Kidney tubule cell (primary cell): Measurements from ENCODE around the gene HLA-DPA1.
"Not testable (repeated sequence)": the region's sequence is repeated elsewhere in the genome, so short reads cannot be mapped to it uniquely, and the experiment has no call there.

ENCODE experiments used
- DNase-seq: peaks from one replicate; pipeline ENCODE4 v3.0.0-alpha.2; 2018; ENCODE audit warnings: low spot score

The HLA-DPA1 gene

DNA sequence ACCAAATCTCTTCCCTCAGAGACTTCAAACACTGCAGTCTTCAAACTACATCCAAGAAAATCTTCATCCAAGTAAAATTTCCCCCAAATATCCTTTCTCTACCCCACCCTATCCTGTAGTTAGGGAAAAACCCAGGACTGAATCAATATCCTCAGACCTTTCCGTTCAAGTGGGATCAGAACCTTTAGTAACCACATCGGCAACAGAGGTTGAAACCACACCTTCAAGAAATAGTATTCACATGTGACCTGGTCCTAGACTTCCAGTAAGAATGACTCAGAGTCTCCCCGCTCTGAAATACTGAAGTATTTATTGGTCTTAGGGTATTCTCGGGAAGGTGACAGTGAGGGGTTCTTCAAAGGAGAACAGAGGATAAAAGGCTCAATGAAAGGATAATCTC, 8.7 kb downstream of the HLA-DPA1 start:
- DNase-seq, result no peak

GRCh38 chr6:33063435-33063834, 10.0 kb downstream of the HLA-DPA1 start:
- DNase-seq, result not testable (repeated sequence)

- no peak for DNase-seq
Observed at GRCh38 chr6:33061987-33062386, 11.5 kb downstream of the HLA-DPA1 start.

DNA sequence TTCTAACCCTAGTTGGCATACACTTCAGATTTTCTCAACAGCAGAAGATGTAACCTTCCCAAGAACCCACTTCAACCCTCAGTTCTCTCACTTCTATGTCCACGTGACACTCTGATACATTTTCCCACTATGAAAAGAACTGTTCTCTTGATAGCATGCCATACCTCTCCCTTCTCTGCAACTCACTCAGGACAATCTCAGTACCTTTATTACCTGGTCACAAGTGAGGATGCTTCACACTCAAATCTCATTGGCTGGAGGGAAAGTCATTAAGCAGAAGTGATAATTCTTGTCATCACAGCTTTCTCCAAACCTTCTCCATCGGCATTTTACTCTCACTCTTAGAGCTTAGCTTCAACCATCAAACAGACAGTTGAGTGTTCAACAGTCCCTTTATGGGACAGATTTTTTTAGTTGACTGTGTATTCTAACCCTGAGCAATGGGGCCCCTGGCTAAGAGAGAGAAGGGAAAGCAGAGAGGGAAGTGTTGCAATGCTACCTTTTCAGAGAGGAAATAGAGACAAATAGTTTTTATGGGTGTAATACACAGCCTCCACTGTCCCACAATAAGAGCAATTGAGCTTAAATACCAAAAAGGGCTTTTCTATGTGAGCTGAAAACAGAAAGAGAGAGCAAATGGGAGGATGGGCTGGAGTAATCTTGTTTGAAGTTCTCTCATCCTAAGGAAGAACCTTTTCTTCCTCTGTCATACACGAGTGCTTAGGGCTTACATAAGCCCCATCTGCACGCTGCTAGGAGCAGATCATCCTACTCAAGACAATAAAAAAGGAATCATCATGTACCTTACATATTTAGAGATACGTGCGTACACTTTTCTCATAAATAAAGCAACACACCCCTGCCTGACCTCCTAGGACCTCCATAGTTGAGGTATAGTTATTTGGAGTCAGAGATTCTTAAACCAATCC, 16.0 kb downstream of the HLA-DPA1 start:
- DNase-seq, result no peak

DNA sequence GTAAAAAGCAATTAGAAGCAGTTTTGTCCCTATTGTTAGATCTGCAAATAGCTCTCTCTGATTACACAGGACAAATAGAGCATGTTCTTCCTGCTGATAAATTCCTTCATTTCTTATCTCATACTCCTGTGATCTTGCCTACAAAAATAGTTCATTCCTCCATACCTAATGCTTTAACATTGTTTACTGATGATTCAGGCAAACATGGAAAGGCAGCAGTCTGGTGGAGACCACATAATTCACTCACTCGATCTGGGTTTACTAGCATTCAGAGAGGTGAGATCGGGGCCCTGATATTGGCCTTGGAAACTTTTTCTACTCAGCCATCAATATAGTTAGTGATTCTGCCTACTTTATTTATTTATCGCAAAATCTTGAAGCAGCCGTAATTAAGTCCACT, 20.2 kb downstream of the HLA-DPA1 start:
- DNase-seq, result no peak

GRCh38 chr6:33052627-33053026, 20.8 kb downstream of the HLA-DPA1 start:
- no peak for DNase-seq

GRCh38 chr6:33050014-33050810, 23.2 kb downstream of the HLA-DPA1 start:
- DNase-seq, result no peak

GRCh38 chr6:33049323-33050013, 24.0 kb downstream of the HLA-DPA1 start:
- no peak for DNase-seq

DNA sequence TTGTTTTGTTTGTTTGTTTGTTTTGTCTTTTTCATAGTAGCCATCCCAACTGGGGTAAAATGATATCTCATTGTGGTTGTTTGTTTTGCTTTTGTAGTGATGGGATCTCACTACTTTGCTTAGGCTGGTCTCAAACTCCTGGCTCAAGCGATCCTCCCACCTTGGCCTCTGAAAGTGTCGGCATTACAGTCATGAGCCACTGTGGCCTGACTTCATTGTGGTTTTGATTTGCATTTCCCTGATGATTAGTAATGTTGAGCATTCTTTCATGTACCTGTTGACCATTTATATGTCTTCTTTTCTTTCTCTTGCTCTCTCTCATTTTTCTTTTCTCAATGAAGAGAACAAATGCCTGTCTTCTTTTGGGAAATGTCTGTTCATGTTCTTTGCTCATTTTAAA, 33.3 kb downstream of the HLA-DPA1 start:
- no peak for DNase-seq

DNA sequence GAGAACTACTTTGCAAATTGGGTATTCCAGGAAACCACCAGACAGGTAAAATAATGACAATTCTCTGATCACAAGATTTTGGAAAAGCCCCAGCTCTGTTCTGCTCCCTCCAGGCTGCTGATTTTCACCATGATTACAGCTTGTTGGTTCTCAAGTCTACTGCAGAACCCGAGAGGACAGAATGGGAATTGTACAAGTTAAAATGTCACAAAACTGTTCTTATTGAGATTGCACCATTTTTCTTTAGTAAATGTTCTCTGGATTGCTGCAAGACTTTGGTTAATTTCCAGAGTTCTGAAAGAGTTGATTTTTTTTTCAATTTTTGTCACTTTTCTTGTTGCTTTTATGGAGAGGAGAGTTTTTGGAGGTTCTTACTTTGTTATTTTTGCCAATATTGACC, 36.9 kb downstream of the HLA-DPA1 start:
- DNase-seq, result no peak

DNA sequence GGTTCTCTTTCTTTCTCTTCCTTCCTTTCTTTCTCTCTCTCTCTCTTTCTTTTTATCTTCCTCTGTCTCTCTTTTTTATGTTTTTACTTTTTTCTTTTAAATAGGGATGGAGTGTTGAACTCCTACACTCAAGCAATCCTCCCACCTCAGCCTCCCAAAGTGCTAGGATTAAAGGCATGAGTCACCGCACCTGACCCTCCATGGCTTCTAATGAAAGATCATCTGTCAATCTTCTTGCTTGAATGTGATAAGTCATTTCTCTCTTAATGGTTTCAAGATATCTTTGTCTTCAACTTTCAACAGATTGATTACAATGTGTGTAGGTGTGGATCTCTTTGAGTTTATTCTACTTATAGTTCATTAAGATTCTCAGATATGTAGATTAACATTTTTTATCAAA, 38.9 kb downstream of the HLA-DPA1 start:
- DNase-seq, result no peak

GRCh38 chr6:33030245-33030644, 43.2 kb downstream of the HLA-DPA1 start:
- DNase-seq, result no peak

DNA sequence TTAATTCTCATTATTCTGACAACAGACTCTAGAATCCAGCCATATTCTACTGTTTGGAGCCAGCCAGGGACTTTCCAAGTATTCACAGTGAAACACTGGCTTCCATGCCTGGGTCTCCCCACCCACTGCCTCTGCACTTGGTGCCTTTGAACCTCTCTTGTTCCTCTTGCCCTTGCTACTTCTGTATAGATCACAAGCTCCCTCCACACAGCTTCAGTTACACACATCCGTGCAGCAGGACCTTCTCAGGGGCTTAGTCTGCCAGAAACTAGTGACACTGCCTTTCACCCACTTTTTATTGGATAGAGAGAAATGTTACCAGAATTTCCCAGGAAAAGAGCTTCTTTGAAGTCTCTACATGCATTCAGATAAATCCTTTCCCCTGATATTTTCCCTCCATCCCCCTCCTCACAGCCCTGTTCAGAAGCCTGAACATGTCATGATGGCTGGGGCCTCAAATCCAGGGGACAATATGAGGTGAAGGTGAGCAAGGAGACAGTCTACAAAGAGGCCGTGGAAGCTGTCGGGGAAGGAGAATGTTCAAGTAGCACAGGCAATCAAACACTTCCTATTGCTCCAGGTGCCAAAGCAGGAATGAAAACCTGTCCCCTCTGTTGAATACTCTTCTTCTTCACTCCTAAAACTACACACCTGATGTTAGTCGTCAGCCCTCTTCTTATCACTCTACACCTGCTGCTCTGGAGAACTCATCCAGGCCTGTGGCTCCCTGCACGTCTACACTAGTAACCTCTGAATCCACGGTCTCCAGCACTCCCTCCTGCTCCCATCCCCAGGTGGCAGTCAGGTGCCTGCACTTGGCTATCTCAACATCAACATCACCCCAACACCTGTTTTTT, 43.9 kb downstream of the HLA-DPA1 start:
- DNase-seq, result no peak

DNA sequence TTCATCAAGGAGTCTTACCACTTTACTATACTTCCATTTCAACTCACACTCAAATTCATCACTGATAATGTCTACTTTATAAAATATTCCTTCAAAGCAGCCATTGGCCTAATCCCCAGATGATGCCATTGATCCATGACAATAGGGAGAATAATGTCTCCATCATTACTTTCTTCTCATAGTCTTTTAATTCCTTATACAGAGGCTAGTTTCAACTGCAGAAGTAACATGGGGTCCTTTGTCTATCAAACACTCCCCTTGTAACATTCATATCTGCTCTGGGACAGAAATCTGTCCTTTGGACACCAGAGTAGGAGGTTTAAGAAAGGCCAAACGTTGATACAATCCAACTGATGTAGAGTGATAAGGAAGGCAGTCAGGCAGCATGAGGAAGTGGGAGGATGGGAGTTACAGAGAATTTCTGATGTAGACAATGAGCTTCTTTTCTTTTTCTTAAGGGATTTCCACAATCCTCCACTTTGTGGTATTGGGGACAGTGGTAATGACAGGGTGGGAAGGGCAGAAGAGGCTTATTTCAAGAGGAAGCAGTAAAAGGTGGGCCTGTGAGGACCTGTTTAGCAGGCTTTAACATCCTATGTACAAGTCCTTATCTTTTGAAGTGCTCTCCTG, 45.1 kb downstream of the HLA-DPA1 start:
- DNase-seq, result no peak

- DNase-seq, result no peak
Observed at GRCh38 chr6:33024521-33024920, 48.9 kb downstream of the HLA-DPA1 start.

- DNase-seq, result no peak
Observed at GRCh38 chr6:33023536-33023935, 49.9 kb downstream of the HLA-DPA1 start.

DNA sequence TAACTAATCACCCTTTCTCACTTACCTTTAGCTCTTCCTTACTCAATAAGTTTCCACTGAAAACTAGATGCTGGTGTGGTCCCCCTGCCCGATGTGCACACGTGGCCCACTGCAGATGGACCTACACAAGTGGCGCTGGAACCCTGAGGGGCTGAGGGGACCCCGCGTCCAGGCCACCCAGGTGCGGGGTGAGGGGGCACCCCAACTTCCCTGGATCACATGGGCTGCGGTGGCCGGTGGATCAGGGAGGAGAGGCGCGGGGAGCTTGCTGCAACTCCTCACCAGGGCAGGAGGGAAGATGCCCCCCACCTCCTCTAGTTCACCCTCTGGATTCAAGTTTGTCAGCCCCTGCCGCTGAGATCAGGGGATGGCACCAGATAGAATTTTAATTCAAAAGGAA, 51.5 kb downstream of the HLA-DPA1 start:
- DNase-seq, result no peak

DNA sequence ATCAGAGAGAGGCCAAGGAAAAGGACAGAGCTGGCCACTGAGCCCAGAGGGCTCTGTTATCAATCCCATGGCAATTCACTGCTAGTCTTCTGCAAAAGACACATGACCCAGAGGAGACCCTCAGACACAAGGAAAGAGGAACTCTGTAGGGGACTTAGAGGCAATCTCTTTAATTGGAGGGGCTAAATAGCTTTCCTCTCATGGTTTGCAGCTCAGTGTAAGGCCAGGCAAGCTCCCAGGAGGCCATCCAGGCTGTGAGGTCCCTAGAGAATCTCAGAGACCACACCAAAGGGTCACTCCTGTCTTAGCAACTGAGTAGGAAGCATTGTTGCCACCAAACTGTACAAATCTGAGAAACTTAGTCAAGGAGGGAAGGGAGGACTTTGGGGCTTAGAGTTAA, 54.1 kb downstream of the HLA-DPA1 start:
- no peak for DNase-seq

DNA sequence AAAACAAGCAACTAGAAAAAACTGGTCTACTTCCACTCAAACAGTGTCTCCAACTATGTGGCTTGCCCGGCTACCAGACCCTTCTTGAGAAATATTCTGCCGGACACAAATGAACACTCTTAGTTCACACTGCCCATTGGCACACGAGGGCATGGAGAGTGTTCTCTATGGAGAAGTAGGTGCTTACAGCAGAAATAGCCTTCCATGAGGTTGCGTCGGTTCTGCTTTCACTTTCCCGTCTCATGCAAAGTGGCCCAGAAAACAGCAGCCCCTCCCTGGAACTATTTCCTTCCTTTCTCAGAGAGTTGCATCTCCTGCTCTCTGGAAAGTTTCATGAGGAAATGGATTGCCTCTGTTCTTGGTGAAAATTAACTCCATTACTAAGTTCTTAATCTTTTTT, 54.5 kb downstream of the HLA-DPA1 start:
- peak; percentile 68 for DNase-seq

- no peak for DNase-seq
Observed at GRCh38 chr6:33018418-33018817, 55.0 kb downstream of the HLA-DPA1 start.

DNA sequence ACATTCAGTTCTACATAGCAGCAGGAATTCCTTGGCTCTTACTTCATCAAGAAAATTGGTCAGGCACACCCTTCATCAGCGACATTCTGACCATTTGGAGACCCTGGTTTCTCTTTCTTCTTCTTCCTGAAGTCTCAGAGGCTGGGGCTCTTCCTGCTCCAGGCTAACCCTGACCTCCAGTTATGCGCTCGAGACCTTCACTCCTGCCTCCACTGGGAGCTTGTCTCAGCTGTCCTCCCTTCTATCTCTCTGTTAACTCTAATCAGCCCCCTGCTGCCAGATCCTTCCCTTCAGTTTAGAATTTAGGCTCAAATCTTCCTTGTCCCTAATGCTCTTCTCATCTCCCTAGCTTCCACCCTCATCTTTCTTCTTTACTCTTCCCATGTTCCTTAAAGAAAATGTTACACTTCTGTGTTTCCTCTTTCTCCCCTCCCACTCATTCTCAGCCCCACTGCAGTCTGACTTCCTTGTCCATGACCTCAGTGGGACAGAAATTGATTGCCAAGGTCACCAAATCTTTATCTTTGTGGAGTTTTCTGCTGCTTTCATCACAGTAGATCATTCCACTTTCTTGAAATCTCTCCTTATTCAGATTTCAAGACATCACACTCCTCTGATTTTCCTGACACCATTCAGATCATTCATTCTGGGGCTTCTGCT, 55.6 kb downstream of the HLA-DPA1 start:
- no peak for DNase-seq
